Parathyroid adenoma (tissue), 2 donors: ENCODE measurements around the gene POC1A.
"Not testable (repeated sequence)": the region's sequence is repeated elsewhere in the genome, so short reads cannot be mapped to it uniquely, and the experiment has no call there.

ENCODE experiments used
- H2AFZ ChIP-seq: fragments of 300-600 bp; sonication (generic); one replicate; pipeline ENCODE4 v1.7.0; 2017; ENCODE audit warnings: antibody characterized with exemption, mild to moderate bottlenecking
- H3K27ac ChIP-seq: fragments of 300-600 bp; sonication (generic); one replicate; pipeline ENCODE4 v1.7.0; 2017
- H3K27me3 ChIP-seq: fragments of 300-600 bp; sonication (generic); one replicate; pipeline ENCODE4 v1.7.0; 2017; ENCODE audit warnings: low read length; ENCODE audit not compliant: control insufficient read depth, insufficient read depth
- H3K36me3 ChIP-seq: fragments of 300-600 bp; sonication (generic); one replicate; pipeline ENCODE4 v1.7.0; 2017; ENCODE audit warnings: low read length; ENCODE audit not compliant: control insufficient read depth, insufficient read depth
- H3K4me1 ChIP-seq: fragments of 300-600 bp; sonication (generic); one replicate; pipeline ENCODE4 v1.7.0; 2017; ENCODE audit warnings: control low read depth
- H3K4me2 ChIP-seq: fragments of 300-600 bp; sonication (generic); one replicate; pipeline ENCODE4 v1.7.0; 2017; ENCODE audit warnings: low read length
- H3K4me3 ChIP-seq: fragments of 300-600 bp; sonication (generic); one replicate; pipeline ENCODE4 v1.7.0; 2017; ENCODE audit warnings: low read depth, low read length
- H3K79me2 ChIP-seq: fragments of 300-600 bp; sonication (generic); one replicate; pipeline ENCODE4 v1.7.0; 2017; ENCODE audit warnings: control low read depth
- H3K9ac ChIP-seq: fragments of 300-600 bp; sonication (generic); one replicate; pipeline ENCODE4 v1.7.0; 2017; ENCODE audit warnings: mild to moderate bottlenecking
- H3K9me3 ChIP-seq: fragments of 300-600 bp; sonication (generic); one replicate; pipeline ENCODE4 v1.7.0; 2017; ENCODE audit warnings: low read length; ENCODE audit not compliant: control insufficient read depth
- CTCF ChIP-seq: fragments of 300-600 bp; sonication (generic); IDR thresholded peaks from one replicate; pipeline ENCODE4 v1.7.0; 2017; ENCODE audit warnings: antibody characterized with exemption, mild to moderate bottlenecking
- donor health status: primary hyperparathyroidism.

The POC1A gene

DNA sequence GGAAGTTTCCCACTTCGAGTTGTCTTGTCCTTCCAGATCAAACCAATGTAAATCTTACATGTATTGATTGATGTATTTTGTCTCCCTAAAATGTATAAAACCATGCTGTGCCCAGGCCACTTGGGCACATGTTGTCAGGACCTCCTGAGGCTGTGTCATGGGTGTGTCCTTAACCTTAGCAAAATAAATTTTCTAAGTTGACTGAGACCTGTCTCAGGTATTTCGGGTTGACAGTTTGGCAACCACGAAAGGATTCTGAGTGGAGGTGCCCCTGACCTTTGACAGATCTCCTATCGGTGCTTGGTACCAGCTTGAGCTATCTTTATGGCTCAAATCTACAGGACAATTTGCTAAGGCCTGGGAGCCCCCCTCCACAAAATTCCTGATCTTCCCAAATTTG, 1.7 kb upstream of the POC1A start:
- Histone ChIP-seq H3K9me3 (no peaks in the 10 kb centered on the region), H3K4me2 (no peak overlapping the region), H3K36me3 (no peaks in the 10 kb centered on the region), H3K9ac (no peak overlapping the region), H3K27me3 (no peaks in the 10 kb centered on the region), H3K79me2 (no peaks in the 10 kb centered on the region), H3K4me3 (no peak overlapping the region), H2AFZ (peak overlapping the region; percentile 18), H3K4me1 (peaks cover 8% of the 10 kb centered on the region), H3K27ac (no peak overlapping the region)
- no peak for TF ChIP-seq CTCF

GRCh38 chr3:52153389-52154096, 680 bp downstream of the POC1A start:
- Histone ChIP-seq H3K9ac (no peak overlapping the region), H3K9me3 (no peaks in the 10 kb centered on the region), H3K79me2 (no peaks in the 10 kb centered on the region), H3K36me3 (no peaks in the 10 kb centered on the region), H3K27me3 (no peaks in the 10 kb centered on the region), H3K4me2 (peak overlapping the region; percentile 88), H3K4me1 (peaks cover 8% of the 10 kb centered on the region), H3K4me3 (peak overlapping the region; percentile 84), H3K27ac (peak overlapping the region; percentile 88), H2AFZ (peak overlapping the region; percentile 98)
- no peak for TF ChIP-seq CTCF

DNA sequence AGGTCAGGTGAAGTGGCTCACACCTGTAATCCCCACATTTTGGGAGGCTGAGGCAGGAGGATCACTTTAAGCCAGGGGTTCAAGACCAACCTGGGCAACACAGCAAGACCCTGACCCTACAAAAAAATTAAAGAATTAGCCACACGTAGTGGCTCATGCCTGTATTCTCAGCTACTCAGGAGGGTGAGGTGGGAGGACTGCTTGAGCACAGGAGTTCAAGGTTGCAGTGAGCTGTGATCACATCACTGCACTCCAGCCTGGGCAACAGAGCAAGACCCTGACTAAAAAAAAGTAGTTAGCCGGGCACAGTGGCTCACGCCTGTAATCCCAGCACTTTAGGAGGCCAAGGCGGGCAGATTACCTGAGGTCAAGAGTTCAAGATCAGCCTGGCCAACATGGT, 2.2 kb downstream of the POC1A start:
- H3K27me3 ChIP-seq, H3K9ac ChIP-seq, H3K36me3 ChIP-seq, H3K9me3 ChIP-seq, H3K4me3 ChIP-seq, H3K79me2 ChIP-seq, H3K4me1 ChIP-seq, H2AFZ ChIP-seq, H3K27ac ChIP-seq, H3K4me2 ChIP-seq: not testable (repeated sequence)

GRCh38 chr3:52150860-52151259, 3.4 kb downstream of the POC1A start:
- H3K4me2 ChIP-seq, result no peak overlapping the region
- H3K4me1 ChIP-seq, result peaks cover 8% of the 10 kb centered on the region
- H3K9ac ChIP-seq, result no peak overlapping the region
- TF ChIP-seq CTCF, result no peak
- H3K9me3 ChIP-seq, result no peaks in the 10 kb centered on the region
- no peaks in the 10 kb centered on the region for H3K79me2 ChIP-seq
- H3K27ac ChIP-seq, result no peak overlapping the region
- no peak overlapping the region for H2AFZ ChIP-seq
- H3K36me3 ChIP-seq, result no peaks in the 10 kb centered on the region
- no peak overlapping the region for H3K4me3 ChIP-seq
- H3K27me3 ChIP-seq, result no peaks in the 10 kb centered on the region

GRCh38 chr3:52150357-52150756, 3.9 kb downstream of the POC1A start:
- Histone ChIP-seq H3K27ac (no peak overlapping the region), H3K27me3 (no peaks in the 10 kb centered on the region), H3K9ac (no peak overlapping the region), H3K4me2 (no peak overlapping the region), H3K9me3 (no peaks in the 10 kb centered on the region), H2AFZ (no peak overlapping the region), H3K4me3 (no peak overlapping the region), H3K79me2 (no peaks in the 10 kb centered on the region), H3K4me1 (peaks cover 8% of the 10 kb centered on the region), H3K36me3 (no peaks in the 10 kb centered on the region)
- TF ChIP-seq CTCF, result no peak
